SK-N-SH treated with all-trans-retinoic acid at 6 μM for 48 hours (cell line): ENCODE results near the gene TMPRSS12.

Experiments used
- ATAC-seq: fragments of 200-7000 bp; cut with Tn5 transposase; 3 replicates; pipeline ENCODE4 v1.9.1; 2020; ENCODE audit warnings: mild to moderate bottlenecking, moderate library complexity
- CREB5 ChIP-seq: fragments of 250-450 bp; sonication (Bioruptor Pico); IDR thresholded peaks from 2 replicates; pipeline ENCODE4 v1.5.1; 2020; ENCODE audit warnings: low read depth, mild to moderate bottlenecking, moderate library complexity
- CSDC2 ChIP-seq: fragments of 250-450 bp; sonication (Bioruptor Pico); IDR thresholded peaks from 2 replicates; pipeline ENCODE4 v1.5.0; 2020; ENCODE audit warnings: mild to moderate bottlenecking, moderate library complexity
- CSRNP3 ChIP-seq: fragments of 250-450 bp; sonication (Bioruptor Pico); IDR thresholded peaks from 2 replicates; pipeline ENCODE4 v1.5.1; 2021; ENCODE audit warnings: mild to moderate bottlenecking, moderate library complexity
- ESRRG ChIP-seq: fragments of 250-450 bp; sonication (Bioruptor Pico); IDR thresholded peaks from 2 replicates; pipeline ENCODE4 v1.6.1; 2021; ENCODE audit warnings: mild to moderate bottlenecking
- GLIS3 ChIP-seq: fragments of 250-450 bp; sonication (Bioruptor Pico); IDR thresholded peaks from 2 replicates; pipeline ENCODE4 v1.5.0; 2020; ENCODE audit warnings: mild to moderate bottlenecking, moderate library complexity
- ISL1 ChIP-seq: fragments of 250-450 bp; sonication (Bioruptor Pico); IDR thresholded peaks from 2 replicates; pipeline ENCODE4 v2.1.2; 2022; ENCODE audit warnings: mild to moderate bottlenecking, moderate library complexity
- PATZ1 ChIP-seq: fragments of 250-450 bp; sonication (Bioruptor Pico); IDR thresholded peaks from 2 replicates; pipeline ENCODE4 v1.8.0; 2020; ENCODE audit warnings: mild to moderate bottlenecking, moderate library complexity, borderline replicate concordance
- POU6F1 ChIP-seq: fragments of 250-450 bp; sonication (Bioruptor Pico); IDR thresholded peaks from 2 replicates; pipeline ENCODE4 v1.8.0; 2021; ENCODE audit warnings: low read depth, mild to moderate bottlenecking, moderate library complexity, borderline replicate concordance
- PPARA ChIP-seq: fragments of 250-450 bp; sonication (Bioruptor Pico); IDR thresholded peaks from 2 replicates; pipeline ENCODE4 v1.5.0; 2020; ENCODE audit warnings: mild to moderate bottlenecking, borderline replicate concordance
- RARB ChIP-seq: fragments of 250-450 bp; sonication (Bioruptor Pico); IDR thresholded peaks from 2 replicates; pipeline ENCODE4 v1.8.0; 2021; ENCODE audit warnings: mild to moderate bottlenecking, moderate library complexity
- SNAI2 ChIP-seq: fragments of 250-450 bp; sonication (Bioruptor Pico); IDR thresholded peaks from 2 replicates; pipeline ENCODE4 v1.5.0; 2020; ENCODE audit warnings: mild to moderate bottlenecking, moderate library complexity
- TCF4 ChIP-seq: fragments of 250-450 bp; sonication (Bioruptor Pico); IDR thresholded peaks from 2 replicates; pipeline ENCODE4 v1.8.0; 2021; ENCODE audit warnings: mild to moderate bottlenecking, moderate library complexity, borderline replicate concordance
- TOX ChIP-seq: fragments of 250-450 bp; sonication (Bioruptor Pico); IDR thresholded peaks from 2 replicates; pipeline ENCODE4 v1.8.0; 2021; ENCODE audit warnings: mild to moderate bottlenecking, moderate library complexity, borderline replicate concordance
- TSHZ2 ChIP-seq: fragments of 250-450 bp; sonication (Bioruptor Pico); IDR thresholded peaks from 2 replicates; pipeline ENCODE4 v1.5.0; 2020; ENCODE audit warnings: mild to moderate bottlenecking, moderate library complexity
- ZFP3 ChIP-seq: fragments of 250-450 bp; sonication (Bioruptor Pico); IDR thresholded peaks from 2 replicates; pipeline ENCODE4 v1.5.0; 2020; ENCODE audit warnings: mild to moderate bottlenecking, moderate library complexity
- ZFP30 ChIP-seq: fragments of 450-650 bp; formaldehyde crosslinking; IDR thresholded peaks from 2 replicates; pipeline ENCODE4 v1.5.0; 2022; ENCODE audit warnings: mild to moderate bottlenecking, moderate library complexity
- ZNF565 ChIP-seq: fragments of 450-650 bp; formaldehyde crosslinking; conservative IDR thresholded peaks from 2 replicates; pipeline ENCODE4 v1.5.0; 2020; ENCODE audit warnings: low read depth, mild to moderate bottlenecking, moderate library complexity
- ZNF8 ChIP-seq: fragments of 450-650 bp; formaldehyde crosslinking; IDR thresholded peaks from 2 replicates; pipeline ENCODE4 v1.5.0; 2020; ENCODE audit warnings: mild to moderate bottlenecking, moderate library complexity

Gene TMPRSS12

GRCh38 chr12:50934981-50935807 lies 92.5 kb downstream of the TMPRSS12 start:
- ATAC-seq = peak; percentile 72
- no peak for TF ChIP-seq TSHZ2 (CRISPR knock-in tag)
- peak; percentile 88 for TF ChIP-seq ISL1
- 0 out of 2 replicates have a peak, but pooled peaks have one; percentile 31 for TF ChIP-seq GLIS3
- no peak for TF ChIP-seq CREB5 (CRISPR knock-in tag)
- no peak for TF ChIP-seq ZFP3 (CRISPR knock-in tag)
- TF ChIP-seq RARB (CRISPR knock-in tag) = no peak
- TF ChIP-seq ZNF8 (CRISPR knock-in tag) = no peak
- no peak for TF ChIP-seq POU6F1
- no peak for TF ChIP-seq ZFP30
- TF ChIP-seq SNAI2 (CRISPR knock-in tag) = no peak
- TF ChIP-seq CSDC2 (CRISPR knock-in tag) = no peak
- TF ChIP-seq PPARA (CRISPR knock-in tag) = no peak
- TF ChIP-seq TOX = no peak
- no peak for TF ChIP-seq TCF4 (CRISPR knock-in tag)
- no peak for TF ChIP-seq ZNF565 (CRISPR knock-in tag)
- no peak for TF ChIP-seq CSRNP3 (CRISPR knock-in tag)
- TF ChIP-seq, all 23 proteins: peak for 2

GRCh38 chr12:50936821-50937530 lies 94.2 kb downstream of the TMPRSS12 start:
- ATAC-seq = no peak
- TF ChIP-seq PATZ1 (CRISPR knock-in tag) (no peak), ESRRG (no peak), GLIS3 (no peak)
- TF ChIP-seq, all 23 proteins: peak for 0
